ENCODE data around the gene IPMK.

Gene IPMK

DNA sequence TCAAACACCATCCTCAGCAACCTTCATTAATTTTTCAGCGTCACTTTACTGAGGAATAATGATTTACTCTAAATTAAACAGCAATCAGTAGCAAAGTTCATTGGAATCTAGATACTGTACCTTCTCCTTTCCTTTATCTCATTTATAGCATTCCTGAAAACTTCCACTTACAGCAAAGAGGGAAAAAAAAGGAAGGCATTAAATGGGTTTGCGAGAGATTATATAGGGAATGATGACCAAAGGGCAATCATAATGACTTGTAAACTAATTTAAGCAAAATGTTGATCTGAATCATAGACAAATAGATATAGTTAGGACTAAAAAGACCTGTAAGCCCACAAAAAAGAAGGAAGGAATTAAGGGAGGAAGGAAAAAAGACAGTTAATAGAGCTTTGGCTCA, 42.0 kb downstream of the IPMK start:
- Histone ChIP-seq H4K91ac (ENCODE audit: low read depth, low read length, poor library complexity) (no peak overlapping the region), H2BK15ac (ENCODE audit: low read length) (no peak overlapping the region), H2BK5ac (ENCODE audit: low read length) (no peak overlapping the region), H3K4me3 (ENCODE audit: low read length in 2 of 2) (no peak overlapping the region), H2AFZ (ENCODE audit: low read length) (no peak overlapping the region), H2BK120ac (ENCODE audit: low read depth, low read length) (no peak overlapping the region), H3K36me3 (replicated peaks in 1 of 2; ENCODE audit: control insufficient read depth in 2 of 2, insufficient read depth in 2 of 2, low read length in 2 of 2) (peaks cover 0 to 18% of the 10 kb centered on the region in 2 donors), H4K8ac (ENCODE audit: low read depth, low read length) (no peak overlapping the region), H3K9ac (ENCODE audit: low read depth, low read length, poor library complexity) (no peak overlapping the region), H3K9me3 (replicated peaks in 1 of 2; ENCODE audit: control insufficient read depth in 2 of 2, insufficient read depth in 1 of 2, low read depth in 1 of 2, low read length in 2 of 2) (no peaks in the 10 kb centered on the region), H3K4me2 (ENCODE audit: insufficient read depth, low read length, poor library complexity, severe bottlenecking) (no peak overlapping the region), H3K79me1 (ENCODE audit: low read depth, low read length) (no peaks in the 10 kb centered on the region), H3K14ac (ENCODE audit: low read length) (no peak overlapping the region), H2BK12ac (ENCODE audit: low read length) (no peak overlapping the region), H3K18ac (ENCODE audit: low read length) (no peak overlapping the region), H3K27me3 (ENCODE audit: control insufficient read depth in 3 of 3, insufficient read depth in 3 of 3, low read depth in 1 of 3, low read length in 3 of 3) (no peaks in the 10 kb centered on the region), H2AK5ac (ENCODE audit: low read depth, low read length) (no peak overlapping the region), H3K23ac (ENCODE audit: low read depth, low read length, poor library complexity) (no peak overlapping the region), H3K4ac (ENCODE audit: low read length) (no peak overlapping the region), H3K27ac (replicated peaks; ENCODE audit: low read length) (no peak overlapping the region), H3K4me1 (ENCODE audit: control insufficient read depth in 2 of 2, insufficient read depth in 1 of 2, low read depth in 1 of 2, low read length in 2 of 2) (no peaks in the 10 kb centered on the region)
- no peak for DNase-seq (ENCODE audit: low spot score)
- WGBS, 2 donors (ENCODE audit: extremely low coverage in 2 of 2, insufficient read length in 2 of 2, insufficient replicate concordance in 1 of 2): no CpG with 5 or more reads among the region's 2 CpGs

DNA sequence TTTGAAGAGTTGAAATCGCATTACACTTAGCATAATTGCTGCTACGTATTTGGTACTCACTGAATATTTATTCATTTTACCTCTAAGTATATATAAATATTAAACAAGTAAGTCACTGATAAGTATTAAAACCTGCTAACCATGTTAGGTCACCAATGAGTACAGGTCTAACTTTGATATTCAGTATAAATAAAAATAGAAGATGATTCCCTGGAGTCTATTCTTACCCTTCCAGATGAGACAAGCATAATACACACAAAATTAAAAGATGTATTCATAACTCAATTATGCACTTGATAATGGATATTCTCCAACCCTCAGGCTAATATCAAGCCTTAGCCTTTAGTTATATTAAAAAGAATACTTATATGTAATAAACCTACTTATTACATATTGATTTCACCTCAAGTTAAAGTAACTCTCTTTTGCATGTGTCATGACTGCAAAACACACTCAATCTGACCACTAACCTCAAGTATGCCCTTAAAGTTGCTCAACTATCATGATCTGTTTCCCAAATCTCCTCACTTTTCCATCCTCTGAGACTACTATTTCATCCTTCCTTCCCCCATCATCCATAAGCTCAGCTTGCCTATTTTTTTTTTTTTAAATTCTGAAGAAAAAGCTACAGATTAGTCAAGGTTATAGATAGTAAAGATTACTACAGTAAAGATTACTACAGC, 46.8 kb downstream of the IPMK start:
- Histone ChIP-seq H3K9ac (ENCODE audit: low read depth, low read length, poor library complexity) (no peak overlapping the region), H3K4ac (ENCODE audit: low read length) (no peak overlapping the region), H3K27me3 (ENCODE audit: control insufficient read depth in 3 of 3, insufficient read depth in 3 of 3, low read depth in 1 of 3, low read length in 3 of 3) (no peaks in the 10 kb centered on the region), H3K79me1 (ENCODE audit: low read depth, low read length) (no peaks in the 10 kb centered on the region), H3K4me1 (ENCODE audit: control insufficient read depth in 2 of 2, insufficient read depth in 1 of 2, low read depth in 1 of 2, low read length in 2 of 2) (no peaks in the 10 kb centered on the region), H4K8ac (ENCODE audit: low read depth, low read length) (no peak overlapping the region), H3K14ac (ENCODE audit: low read length) (no peak overlapping the region), H3K27ac (replicated peaks; ENCODE audit: low read length) (no peak overlapping the region), H3K36me3 (replicated peaks in 1 of 2; ENCODE audit: control insufficient read depth in 2 of 2, insufficient read depth in 2 of 2, low read length in 2 of 2) (peaks cover 0 to 6% of the 10 kb centered on the region in 2 donors), H2AK5ac (ENCODE audit: low read depth, low read length) (no peak overlapping the region), H4K91ac (ENCODE audit: low read depth, low read length, poor library complexity) (no peak overlapping the region), H3K4me3 (ENCODE audit: low read length in 2 of 2) (no peak overlapping the region), H2BK15ac (ENCODE audit: low read length) (no peak overlapping the region), H2BK120ac (ENCODE audit: low read depth, low read length) (no peak overlapping the region), H3K9me3 (replicated peaks in 1 of 2; ENCODE audit: control insufficient read depth in 2 of 2, insufficient read depth in 1 of 2, low read depth in 1 of 2, low read length in 2 of 2) (no peaks in the 10 kb centered on the region), H2BK5ac (ENCODE audit: low read length) (no peak overlapping the region), H3K18ac (ENCODE audit: low read length) (no peak overlapping the region), H3K4me2 (ENCODE audit: insufficient read depth, low read length, poor library complexity, severe bottlenecking) (no peak overlapping the region), H2AFZ (ENCODE audit: low read length) (no peak overlapping the region), H2BK12ac (ENCODE audit: low read length) (no peak overlapping the region), H3K23ac (ENCODE audit: low read depth, low read length, poor library complexity) (no peak overlapping the region)
- WGBS, 2 donors (ENCODE audit: extremely low coverage in 2 of 2, insufficient read length in 2 of 2, insufficient replicate concordance in 1 of 2): no CpG with 5 or more reads among the region's 2 CpGs
- DNase-seq (ENCODE audit: low spot score): no peak

GRCh38 chr10:58219875-58220274, 47.8 kb downstream of the IPMK start:
- H3K4ac ChIP-seq (ENCODE audit: low read length): no peak overlapping the region
- no peak overlapping the region for H4K91ac ChIP-seq (ENCODE audit: low read depth, low read length, poor library complexity)
- H4K8ac ChIP-seq (ENCODE audit: low read depth, low read length): no peak overlapping the region
- H2BK120ac ChIP-seq (ENCODE audit: low read depth, low read length): no peak overlapping the region
- H3K9me3 ChIP-seq (replicated peaks in 1 of 2; ENCODE audit: control insufficient read depth in 2 of 2, insufficient read depth in 1 of 2, low read depth in 1 of 2, low read length in 2 of 2): no peaks in the 10 kb centered on the region
- no peak overlapping the region for H3K14ac ChIP-seq (ENCODE audit: low read length)
- no peak overlapping the region for H3K9ac ChIP-seq (ENCODE audit: low read depth, low read length, poor library complexity)
- H3K4me2 ChIP-seq (ENCODE audit: insufficient read depth, low read length, poor library complexity, severe bottlenecking): no peak overlapping the region
- H3K4me1 ChIP-seq (ENCODE audit: control insufficient read depth in 2 of 2, insufficient read depth in 1 of 2, low read depth in 1 of 2, low read length in 2 of 2): no peaks in the 10 kb centered on the region
- H2AFZ ChIP-seq (ENCODE audit: low read length): no peak overlapping the region
- H2BK15ac ChIP-seq (ENCODE audit: low read length): no peak overlapping the region
- H3K23ac ChIP-seq (ENCODE audit: low read depth, low read length, poor library complexity): no peak overlapping the region
- H2BK12ac ChIP-seq (ENCODE audit: low read length): no peak overlapping the region
- no peak overlapping the region for H3K18ac ChIP-seq (ENCODE audit: low read length)
- H2AK5ac ChIP-seq (ENCODE audit: low read depth, low read length): no peak overlapping the region
- H3K27me3 ChIP-seq (ENCODE audit: control insufficient read depth in 3 of 3, insufficient read depth in 3 of 3, low read depth in 1 of 3, low read length in 3 of 3): no peaks in the 10 kb centered on the region
- H2BK5ac ChIP-seq (ENCODE audit: low read length): no peak overlapping the region
- H3K36me3 ChIP-seq (replicated peaks in 1 of 2; ENCODE audit: control insufficient read depth in 2 of 2, insufficient read depth in 2 of 2, low read length in 2 of 2): no peaks in the 10 kb centered on the region
- no peak overlapping the region for H3K27ac ChIP-seq (replicated peaks; ENCODE audit: low read length)
- H3K4me3 ChIP-seq (ENCODE audit: low read length in 2 of 2): no peak overlapping the region
- no peak for DNase-seq (ENCODE audit: low spot score)
- no peaks in the 10 kb centered on the region for H3K79me1 ChIP-seq (ENCODE audit: low read depth, low read length)

- H4K8ac ChIP-seq (ENCODE audit: low read depth, low read length): no peak overlapping the region
- no peak overlapping the region for H2BK15ac ChIP-seq (ENCODE audit: low read length)
- H3K79me1 ChIP-seq (ENCODE audit: low read depth, low read length): no peaks in the 10 kb centered on the region
- H4K91ac ChIP-seq (ENCODE audit: low read depth, low read length, poor library complexity): no peak overlapping the region
- H3K9ac ChIP-seq (ENCODE audit: low read depth, low read length, poor library complexity): no peak overlapping the region
- no peak overlapping the region for H2BK120ac ChIP-seq (ENCODE audit: low read depth, low read length)
- no peak overlapping the region for H2BK5ac ChIP-seq (ENCODE audit: low read length)
- H2AK5ac ChIP-seq (ENCODE audit: low read depth, low read length): no peak overlapping the region
- no peaks in the 10 kb centered on the region for H3K27me3 ChIP-seq (ENCODE audit: control insufficient read depth in 3 of 3, insufficient read depth in 3 of 3, low read depth in 1 of 3, low read length in 3 of 3)
- H3K23ac ChIP-seq (ENCODE audit: low read depth, low read length, poor library complexity): no peak overlapping the region
- no peak overlapping the region for H3K4ac ChIP-seq (ENCODE audit: low read length)
- no peak overlapping the region for H2AFZ ChIP-seq (ENCODE audit: low read length)
- no peaks in the 10 kb centered on the region for H3K4me1 ChIP-seq (ENCODE audit: control insufficient read depth in 2 of 2, insufficient read depth in 1 of 2, low read depth in 1 of 2, low read length in 2 of 2)
- H3K9me3 ChIP-seq (replicated peaks in 1 of 2; ENCODE audit: control insufficient read depth in 2 of 2, insufficient read depth in 1 of 2, low read depth in 1 of 2, low read length in 2 of 2): no peaks in the 10 kb centered on the region
- H3K4me3 ChIP-seq (ENCODE audit: low read length in 2 of 2): no peak overlapping the region
- no peak overlapping the region for H3K14ac ChIP-seq (ENCODE audit: low read length)
- DNase-seq (ENCODE audit: low spot score): no peak
- peaks cover 0 to 5% of the 10 kb centered on the region in 2 donors for H3K36me3 ChIP-seq (replicated peaks in 1 of 2; ENCODE audit: control insufficient read depth in 2 of 2, insufficient read depth in 2 of 2, low read length in 2 of 2)
- no CpG with 5 or more reads among the region's 4 CpGs for WGBS, 2 donors (ENCODE audit: extremely low coverage in 2 of 2, insufficient read length in 2 of 2, insufficient replicate concordance in 1 of 2)
- H3K27ac ChIP-seq (replicated peaks; ENCODE audit: low read length): no peak overlapping the region
- no peak overlapping the region for H3K18ac ChIP-seq (ENCODE audit: low read length)
- no peak overlapping the region for H3K4me2 ChIP-seq (ENCODE audit: insufficient read depth, low read length, poor library complexity, severe bottlenecking)
- no peak overlapping the region for H2BK12ac ChIP-seq (ENCODE audit: low read length)
Measured at GRCh38 chr10:58217612-58218011, 50.1 kb downstream of the IPMK start.
